ENCODE data around the gene PIK3CG.

The PIK3CG gene

GRCh38 chr7:106864298-106865081 lies 592 bp upstream of the PIK3CG start:
- in situ Hi-C loops (cut with HindIII; ENCODE audit: low pct_unique_long_range_greater_than_20kb, low sequenced_read_pairs) = no loop called here
- no peak for DNase-seq (ENCODE audit: low read depth in 1 of 2, low spot score in 1 of 2)
- TF ChIP-seq JUND (IDR thresholded peaks at IDR 0.05; ENCODE audit: low read depth) = no peak

GRCh38 chr7:106866298-106867281 lies 1.5 kb downstream of the PIK3CG start:
- no peak for DNase-seq (ENCODE audit: low read depth in 1 of 2, low spot score in 1 of 2)
- in situ Hi-C loops (cut with HindIII; ENCODE audit: low pct_unique_long_range_greater_than_20kb, low sequenced_read_pairs) = no loop called here
- TF ChIP-seq JUND (IDR thresholded peaks at IDR 0.05; ENCODE audit: low read depth) = no peak

- in situ Hi-C loops (cut with HindIII; ENCODE audit: low pct_unique_long_range_greater_than_20kb, low sequenced_read_pairs) = no loop called here
- DNase-seq (ENCODE audit: low read depth in 1 of 2, low spot score in 1 of 2) = no peak
- no peak for TF ChIP-seq JUND (IDR thresholded peaks at IDR 0.05; ENCODE audit: low read depth)
Observed at GRCh38 chr7:106867641-106868351, 2.7 kb downstream of the PIK3CG start.

DNA sequence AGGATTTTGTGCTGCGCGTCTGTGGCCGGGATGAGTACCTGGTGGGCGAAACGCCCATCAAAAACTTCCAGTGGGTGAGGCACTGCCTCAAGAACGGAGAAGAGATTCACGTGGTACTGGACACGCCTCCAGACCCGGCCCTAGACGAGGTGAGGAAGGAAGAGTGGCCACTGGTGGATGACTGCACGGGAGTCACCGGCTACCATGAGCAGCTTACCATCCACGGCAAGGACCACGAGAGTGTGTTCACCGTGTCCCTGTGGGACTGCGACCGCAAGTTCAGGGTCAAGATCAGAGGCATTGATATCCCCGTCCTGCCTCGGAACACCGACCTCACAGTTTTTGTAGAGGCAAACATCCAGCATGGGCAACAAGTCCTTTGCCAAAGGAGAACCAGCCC lies 3.3 kb downstream of the PIK3CG start:
- in situ Hi-C loops (cut with HindIII; ENCODE audit: low pct_unique_long_range_greater_than_20kb, low sequenced_read_pairs) = no loop called here
- no peak for DNase-seq (ENCODE audit: low read depth in 1 of 2, low spot score in 1 of 2)
- no peak for TF ChIP-seq JUND (IDR thresholded peaks at IDR 0.05; ENCODE audit: low read depth)

DNA sequence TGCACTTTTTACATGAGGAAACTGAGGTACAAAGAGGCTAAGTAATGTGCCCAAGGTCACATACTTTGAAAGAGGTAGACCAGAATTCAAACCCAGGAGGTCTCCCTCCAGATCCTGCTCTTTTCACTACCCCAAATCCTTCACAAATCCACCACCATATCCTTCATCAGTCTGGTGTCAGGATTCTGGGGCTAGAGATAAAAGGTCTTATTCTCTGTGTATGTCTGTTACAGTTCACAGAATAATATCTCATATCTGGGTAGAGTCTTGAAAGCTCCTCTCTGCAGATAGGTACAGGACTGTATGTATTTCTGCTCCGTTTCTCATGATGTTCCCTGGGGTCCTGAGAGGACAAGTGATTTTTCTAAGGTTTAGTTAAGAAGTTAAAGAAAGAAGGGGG lies 4.9 kb downstream of the PIK3CG start:
- in situ Hi-C loops (cut with HindIII; ENCODE audit: low pct_unique_long_range_greater_than_20kb, low sequenced_read_pairs) = no loop called here
- DNase-seq (ENCODE audit: low read depth in 1 of 2, low spot score in 1 of 2) = no peak

GRCh38 chr7:106870528-106870927 lies 5.4 kb downstream of the PIK3CG start:
- no peak for TF ChIP-seq JUND (IDR thresholded peaks at IDR 0.05; ENCODE audit: low read depth)
- no peak for DNase-seq (ENCODE audit: low read depth in 1 of 2, low spot score in 1 of 2)
- in situ Hi-C loops (cut with HindIII; ENCODE audit: low pct_unique_long_range_greater_than_20kb, low sequenced_read_pairs) = no loop called here

More for the DNA sequence above, 4.9 kb downstream of the PIK3CG start:
- no peak for TF ChIP-seq JUND (IDR thresholded peaks at IDR 0.05; ENCODE audit: low read depth)

- no peak for TF ChIP-seq JUND (IDR thresholded peaks at IDR 0.05; ENCODE audit: low read depth)
- no peak for DNase-seq (ENCODE audit: low read depth in 1 of 2, low spot score in 1 of 2)
- in situ Hi-C loops (cut with HindIII; ENCODE audit: low pct_unique_long_range_greater_than_20kb, low sequenced_read_pairs) = no loop called here
Observed at GRCh38 chr7:106870983-106871410, 5.9 kb downstream of the PIK3CG start.

DNA sequence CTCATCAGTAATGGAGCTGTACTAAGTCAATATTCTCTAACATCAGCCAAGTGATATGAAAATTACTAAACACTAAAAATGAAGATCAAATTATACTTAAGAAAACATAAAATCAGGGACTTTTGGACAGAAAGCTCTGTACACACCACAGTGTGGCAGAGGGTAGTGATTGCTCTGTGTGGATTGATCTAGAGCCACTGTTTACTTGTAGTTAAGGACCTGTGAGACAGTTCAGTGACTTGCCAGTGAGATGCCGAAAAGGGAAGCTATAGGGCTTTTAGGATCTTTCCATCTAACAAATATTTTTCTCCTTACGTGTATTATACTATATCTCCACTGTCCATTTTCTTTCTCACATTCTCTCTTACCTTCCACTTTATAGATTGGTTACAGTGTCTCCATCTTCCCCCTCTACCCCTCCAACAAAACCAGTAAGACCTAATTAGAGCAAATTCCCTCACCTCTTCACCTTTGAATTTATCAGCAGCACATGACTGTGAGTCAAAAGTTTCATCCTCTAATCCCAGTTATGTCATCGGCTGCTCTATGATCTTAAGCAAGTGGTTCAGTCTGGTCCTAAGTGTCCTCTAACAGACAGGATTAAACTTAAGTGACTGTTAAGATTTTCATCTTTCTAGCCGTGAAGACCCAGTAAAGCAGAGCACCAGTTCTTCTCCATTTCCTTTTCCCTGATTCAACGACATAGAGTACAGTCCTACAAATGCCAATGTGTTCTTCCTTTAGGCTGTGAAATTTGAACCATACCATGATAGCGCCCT lies 6.9 kb downstream of the PIK3CG start:
- no peak for TF ChIP-seq JUND (IDR thresholded peaks at IDR 0.05; ENCODE audit: low read depth)

DNA sequence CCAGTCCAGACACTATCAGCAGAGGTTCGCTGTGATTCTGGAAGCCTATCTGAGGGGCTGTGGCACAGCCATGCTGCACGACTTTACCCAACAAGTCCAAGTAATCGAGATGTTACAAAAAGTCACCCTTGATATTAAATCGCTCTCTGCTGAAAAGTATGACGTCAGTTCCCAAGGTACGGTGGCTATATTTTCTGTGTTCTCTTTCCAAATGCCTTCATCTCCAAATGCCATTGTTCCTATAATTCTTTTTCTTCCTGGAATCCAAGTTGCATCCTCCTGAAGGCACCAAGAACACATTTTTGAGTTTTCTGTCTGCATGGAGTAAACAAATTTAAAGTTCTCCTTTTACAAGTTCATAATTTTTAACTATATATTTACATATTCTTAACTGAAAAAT lies 7.7 kb downstream of the PIK3CG start:
- in situ Hi-C loops (cut with HindIII; ENCODE audit: low pct_unique_long_range_greater_than_20kb, low sequenced_read_pairs) = no loop called here
- TF ChIP-seq JUND (IDR thresholded peaks at IDR 0.05; ENCODE audit: low read depth) = no peak
- DNase-seq (ENCODE audit: low read depth in 1 of 2, low spot score in 1 of 2) = no peak

More for the DNA sequence above, 6.9 kb downstream of the PIK3CG start:
- no peak for DNase-seq (ENCODE audit: low read depth in 1 of 2, low spot score in 1 of 2)
- in situ Hi-C loops (cut with HindIII; ENCODE audit: low pct_unique_long_range_greater_than_20kb, low sequenced_read_pairs) = no loop called here

DNA sequence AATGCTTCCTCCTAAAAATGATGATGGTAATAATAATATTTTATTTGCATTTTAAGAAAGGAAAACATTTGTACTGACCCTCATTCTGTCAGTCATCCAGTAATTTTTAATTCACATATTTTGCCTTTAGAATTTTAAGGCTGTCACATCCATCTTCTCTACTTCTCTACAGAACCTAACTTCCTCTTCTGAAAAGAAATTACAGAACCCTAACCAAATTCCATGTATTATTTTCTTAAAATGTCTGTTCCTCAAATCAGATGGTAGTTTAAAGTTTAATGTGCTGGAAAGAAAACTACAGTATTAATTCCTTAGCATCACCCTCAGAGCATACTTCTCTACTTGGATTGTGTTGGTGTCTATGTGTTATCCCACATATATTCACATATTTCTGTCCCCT lies 9.0 kb downstream of the PIK3CG start:
- in situ Hi-C loops (cut with HindIII; ENCODE audit: low pct_unique_long_range_greater_than_20kb, low sequenced_read_pairs) = no loop called here
- TF ChIP-seq JUND (IDR thresholded peaks at IDR 0.05; ENCODE audit: low read depth) = no peak
- no peak for DNase-seq (ENCODE audit: low read depth in 1 of 2, low spot score in 1 of 2)

DNA sequence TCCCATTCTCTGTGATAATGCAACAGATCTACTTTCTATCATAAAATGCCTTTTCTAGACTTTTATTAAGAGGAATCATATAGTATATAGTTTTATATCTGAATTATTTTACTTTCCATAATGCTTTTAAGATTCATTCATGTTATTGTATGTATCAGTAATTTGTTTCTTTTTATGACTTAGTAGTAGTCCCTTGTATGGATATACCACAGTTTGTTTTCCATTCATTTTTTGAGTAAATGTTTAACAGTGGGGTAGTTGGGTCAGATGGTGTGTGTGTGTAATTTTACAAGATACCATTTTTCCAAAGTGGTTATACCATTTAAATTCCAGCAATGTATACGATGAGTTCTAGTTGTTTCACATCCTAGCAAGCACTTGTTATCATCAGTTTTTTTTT lies 10.4 kb downstream of the PIK3CG start:
- in situ Hi-C loops (cut with HindIII; ENCODE audit: low pct_unique_long_range_greater_than_20kb, low sequenced_read_pairs) = no loop called here
- no peak for DNase-seq (ENCODE audit: low read depth in 1 of 2, low spot score in 1 of 2)
- TF ChIP-seq JUND (IDR thresholded peaks at IDR 0.05; ENCODE audit: low read depth) = no peak
